Renal cortex interstitium (tissue), 11 donors: ENCODE data around the gene THUMPD3. TPM values are rescaled to one million over a fixed set of nuclear protein-coding genes. Genes with fewer than 3 reads are reported as not detected.

Experiments used
- DNase-seq, 11 donors: peaks; one replicate each; pipeline ENCODE4 v3.0.0-alpha.2; 2013; ENCODE audit warnings: low read depth in 9 of 11, low spot score in 4 of 11; ENCODE audit errors: extremely low read depth in 1 of 11
- polyA plus RNA-seq, 3 donors: library from polyadenylated mRNA; unstranded; fragments of 120-200 nt; gene quantifications; one replicate each; pipeline ENCODE4 v1.2.1, GENCODE V29; 2013; ENCODE audit not compliant: insufficient read length in 3 of 3

The THUMPD3 gene
- polyA plus RNA-seq, 3 donors, result 54.3 to 63.9 (median 59.7) TPM

DNA sequence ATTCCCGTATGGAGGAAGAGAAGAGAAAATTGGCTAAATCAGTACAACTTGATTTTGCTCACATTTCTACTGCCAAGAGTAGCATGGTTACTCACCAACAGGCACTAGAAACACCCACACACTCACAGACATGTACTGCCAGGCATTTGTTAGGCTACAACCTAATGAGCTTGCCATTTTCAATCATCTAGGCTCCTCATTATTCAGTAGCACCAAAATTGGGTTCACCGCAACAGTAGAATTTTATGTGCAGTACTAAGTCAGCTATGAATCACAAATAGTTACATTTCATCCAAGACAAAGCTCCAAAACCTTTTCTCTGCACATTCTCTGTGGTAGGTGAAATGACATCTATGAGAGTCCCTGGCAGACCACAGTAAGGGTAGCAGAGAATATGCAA is 15.0 kb upstream of the THUMPD3 start:
- no peak for DNase-seq

DNA sequence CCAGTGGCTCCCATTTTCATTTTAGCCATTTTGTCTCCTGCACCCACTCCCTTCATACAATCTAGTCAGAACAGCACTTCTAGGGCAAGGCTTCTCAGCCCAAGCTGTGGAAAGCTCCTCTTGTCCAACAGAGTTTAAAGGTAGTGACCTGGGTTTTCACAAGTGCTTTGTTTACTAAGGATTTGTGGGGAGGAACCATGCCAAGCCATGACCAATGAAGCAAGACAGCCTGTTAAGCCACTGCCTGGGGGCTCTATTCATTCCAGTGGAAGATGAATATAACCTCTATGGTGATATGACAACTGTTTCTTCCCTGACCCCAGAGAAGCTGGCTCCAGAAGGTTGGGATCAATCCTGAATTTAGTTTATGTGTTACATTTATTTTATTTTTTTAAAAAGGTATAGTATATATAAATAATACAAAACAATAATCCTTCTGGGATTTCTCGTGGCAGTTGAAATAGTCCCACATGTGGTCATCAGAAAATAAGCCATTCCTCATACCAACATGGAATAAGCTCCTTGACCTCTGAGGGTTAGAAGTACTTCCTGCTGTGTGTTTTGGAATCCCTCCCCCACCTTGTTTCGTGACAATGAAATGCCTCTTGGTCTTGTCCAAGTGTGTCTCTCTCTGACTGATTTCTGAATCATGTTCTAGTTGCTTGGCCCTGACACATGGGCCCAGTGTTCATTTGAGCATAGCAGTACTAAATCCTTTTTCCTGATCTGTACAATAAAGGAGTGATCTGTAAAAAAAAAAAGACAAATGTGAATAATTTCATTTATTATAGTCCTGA is 13.3 kb upstream of the THUMPD3 start:
- DNase-seq, result peak in 1 of 11 donors; percentile 42

DNA sequence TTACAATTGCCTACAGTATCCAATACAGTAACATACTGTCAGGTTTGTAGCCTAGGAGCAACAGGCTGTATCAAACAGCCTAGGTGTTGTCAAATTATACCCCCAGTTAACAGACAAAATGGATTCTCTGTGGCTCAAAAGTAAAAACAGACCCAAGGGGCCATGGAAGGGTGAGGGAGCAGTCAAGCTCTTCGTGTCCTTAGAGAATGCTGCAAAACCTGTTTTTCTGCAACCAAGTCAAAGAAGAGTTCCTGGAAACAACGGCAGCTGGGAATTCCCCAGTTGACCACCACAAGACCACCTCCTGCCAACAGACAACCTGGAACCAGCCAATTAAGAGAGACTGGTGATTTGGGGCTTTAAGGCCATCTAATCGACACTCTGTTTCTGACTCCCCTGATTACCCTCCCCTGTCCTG is 11.1 kb upstream of the THUMPD3 start:
- peak in 6 of 11 donors; percentile 36 to 68 (median 60) for DNase-seq

DNA sequence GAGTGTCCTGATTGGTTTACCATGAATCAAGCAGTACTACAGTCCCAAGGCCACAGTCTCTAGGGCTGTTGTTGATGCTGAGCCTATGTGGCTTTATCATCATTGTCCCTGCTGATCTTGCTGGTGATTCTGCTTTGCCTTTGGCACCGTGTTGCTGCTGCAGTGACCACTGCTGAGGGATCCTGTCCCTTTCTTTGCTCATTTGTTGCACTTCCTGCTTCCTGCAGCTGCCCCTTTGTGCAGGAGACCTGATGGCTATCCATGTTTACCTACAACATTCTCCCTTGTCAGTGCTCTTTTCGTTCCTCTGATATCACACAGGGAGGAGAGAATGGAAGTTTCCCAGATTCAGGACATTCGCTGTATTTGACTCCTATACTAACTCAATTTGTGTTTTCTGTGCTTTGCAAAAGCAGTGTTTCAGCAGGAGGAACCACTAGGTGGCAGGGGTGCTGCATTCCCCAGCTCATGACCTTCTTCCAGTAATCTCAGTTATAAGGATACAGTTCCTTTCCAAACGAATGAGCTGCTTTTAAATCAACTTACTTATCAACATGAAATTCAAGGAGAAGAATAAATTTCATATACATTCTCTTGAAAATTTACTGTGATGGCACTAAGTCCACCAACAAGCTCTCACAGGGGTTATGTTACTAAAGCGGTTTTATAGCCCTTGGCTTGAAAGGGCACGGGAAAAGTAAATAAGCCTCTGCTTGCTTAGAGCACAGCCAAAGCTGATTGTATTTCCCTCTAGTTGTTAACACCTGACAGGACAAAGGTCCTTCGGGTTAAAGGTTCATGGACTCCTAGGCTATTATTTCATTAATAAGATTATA is 9.7 kb upstream of the THUMPD3 start:
- peak in 10 of 11 donors; percentile 53 to 78 (median 66) for DNase-seq

DNA sequence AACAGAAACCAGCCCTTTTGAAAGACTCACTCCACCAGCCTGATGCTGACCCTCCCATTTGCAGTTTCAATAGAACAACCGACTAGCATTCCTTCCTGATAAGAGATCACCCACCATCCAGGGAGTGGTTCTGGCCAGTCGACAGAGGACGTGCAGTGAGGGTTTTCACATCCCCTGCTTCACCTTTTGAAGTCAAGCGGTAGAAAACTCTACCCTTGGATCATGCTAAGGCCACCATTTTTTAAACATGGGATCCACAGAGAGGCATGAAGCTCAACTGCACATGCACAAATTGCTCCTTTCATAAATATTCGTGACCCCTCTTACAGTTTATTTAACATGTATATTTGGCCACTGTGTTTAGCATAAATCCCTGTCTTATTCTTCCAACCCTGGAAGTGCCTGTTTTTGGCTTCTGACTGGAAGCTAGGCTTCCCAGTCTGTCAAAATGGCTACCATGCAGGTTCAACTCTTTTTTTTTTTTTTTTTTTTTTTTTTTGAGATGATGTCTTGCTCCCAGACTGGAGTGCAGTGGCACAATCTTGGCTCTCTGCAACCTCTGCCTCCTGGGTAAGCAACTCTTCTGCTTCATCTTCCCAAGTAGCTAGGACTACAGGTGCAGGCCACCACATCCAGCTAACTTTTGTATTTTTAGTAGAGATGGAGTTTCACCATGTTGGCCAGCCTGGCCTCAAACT is 1.0 kb upstream of the THUMPD3 start:
- no peak for DNase-seq

DNA sequence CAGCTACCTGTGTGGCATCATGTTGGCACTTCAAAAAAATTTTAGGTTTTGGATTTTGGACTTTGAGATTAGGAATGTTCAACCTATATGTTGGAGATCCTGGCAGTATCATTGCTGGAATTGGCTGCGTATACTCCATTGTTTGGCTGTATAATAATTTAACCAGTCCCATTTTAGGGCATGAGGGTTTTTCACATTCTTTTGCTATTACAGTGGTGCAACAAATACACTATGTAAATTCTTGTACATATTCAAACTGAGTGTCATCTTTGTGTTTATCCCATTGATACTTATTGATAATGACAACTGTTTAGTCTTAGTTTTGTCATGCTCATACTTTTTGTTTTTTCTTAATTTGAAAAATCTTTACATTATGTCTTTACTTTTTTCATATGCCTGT is 6.7 kb downstream of the THUMPD3 start:
- no peak for DNase-seq

DNA sequence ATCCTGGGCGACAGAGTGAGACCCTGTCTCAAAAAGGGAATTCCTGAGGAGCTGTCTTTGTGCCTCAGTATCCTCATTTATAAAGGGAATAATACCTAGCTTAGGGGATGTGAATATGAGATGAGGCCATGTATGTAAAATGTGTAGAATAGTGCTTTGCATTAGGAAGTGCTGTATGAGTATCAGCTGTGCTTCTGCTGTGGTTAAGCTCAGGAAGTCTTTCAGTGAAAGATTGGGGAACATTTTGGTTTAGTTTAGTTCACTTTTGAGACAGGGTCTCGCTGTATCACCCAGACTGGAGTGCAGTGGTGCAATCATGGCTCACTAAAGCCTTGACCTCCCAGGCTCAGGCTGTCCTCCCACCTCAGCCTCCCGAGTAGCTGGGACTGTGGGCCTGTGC is 10.6 kb downstream of the THUMPD3 start:
- DNase-seq, result no peak

DNA sequence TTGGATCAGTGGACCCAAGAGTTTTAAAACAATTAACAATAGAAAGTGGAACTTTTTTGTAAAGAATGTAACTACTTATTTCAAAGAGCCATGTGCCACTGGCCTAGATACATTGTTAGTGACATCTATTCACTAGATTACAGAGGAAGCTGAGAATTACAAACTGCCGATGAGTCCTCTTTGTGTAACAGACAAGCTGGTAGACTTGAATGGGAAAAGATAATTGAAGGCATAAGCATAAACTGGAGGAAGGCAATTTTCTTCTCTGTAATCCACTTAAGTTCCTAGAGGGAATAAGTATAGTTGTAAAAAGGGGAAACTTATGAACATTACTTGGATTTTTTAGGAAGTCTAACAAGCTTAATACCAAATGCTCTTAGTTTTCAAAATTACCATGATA is 15.1 kb downstream of the THUMPD3 start:
- DNase-seq, result no peak

DNA sequence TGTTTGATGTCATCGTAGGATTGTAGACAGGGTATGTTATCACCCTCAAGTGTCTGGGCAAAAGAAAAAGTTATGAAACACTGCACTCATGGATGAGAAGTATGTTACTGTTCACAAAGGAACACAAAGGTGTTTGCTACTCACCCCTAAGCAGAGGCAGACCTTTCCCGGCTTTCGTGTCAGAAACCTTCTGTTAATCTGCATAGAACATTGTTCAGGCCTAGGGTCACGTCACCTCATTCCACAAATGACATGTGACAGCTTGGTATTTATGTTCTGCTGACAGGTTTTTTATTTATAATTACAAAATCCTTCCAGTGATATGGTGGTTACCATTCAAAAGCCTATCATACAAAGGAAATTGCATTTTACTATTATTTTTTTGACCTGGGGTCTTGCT is 16.5 kb downstream of the THUMPD3 start:
- DNase-seq, result no peak

DNA sequence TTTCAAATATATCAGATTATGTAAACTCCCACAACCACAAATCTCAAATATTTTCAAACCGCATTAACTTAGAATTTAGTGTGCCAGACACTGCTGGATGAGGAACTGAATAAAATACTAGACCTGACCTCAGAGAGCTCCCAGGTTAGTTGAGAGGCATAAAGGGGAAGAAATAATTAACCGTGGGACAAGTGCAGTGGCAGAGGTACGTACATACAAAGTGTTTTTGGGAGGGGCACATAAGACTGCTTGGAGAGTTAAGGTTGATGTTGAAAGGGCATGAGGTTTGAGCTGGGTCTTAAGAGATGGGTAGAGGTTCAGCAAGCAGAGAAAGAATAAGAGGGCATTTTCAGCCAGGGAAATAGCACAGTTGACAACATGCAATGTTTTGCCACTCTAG is 17.2 kb downstream of the THUMPD3 start:
- no peak for DNase-seq

DNA sequence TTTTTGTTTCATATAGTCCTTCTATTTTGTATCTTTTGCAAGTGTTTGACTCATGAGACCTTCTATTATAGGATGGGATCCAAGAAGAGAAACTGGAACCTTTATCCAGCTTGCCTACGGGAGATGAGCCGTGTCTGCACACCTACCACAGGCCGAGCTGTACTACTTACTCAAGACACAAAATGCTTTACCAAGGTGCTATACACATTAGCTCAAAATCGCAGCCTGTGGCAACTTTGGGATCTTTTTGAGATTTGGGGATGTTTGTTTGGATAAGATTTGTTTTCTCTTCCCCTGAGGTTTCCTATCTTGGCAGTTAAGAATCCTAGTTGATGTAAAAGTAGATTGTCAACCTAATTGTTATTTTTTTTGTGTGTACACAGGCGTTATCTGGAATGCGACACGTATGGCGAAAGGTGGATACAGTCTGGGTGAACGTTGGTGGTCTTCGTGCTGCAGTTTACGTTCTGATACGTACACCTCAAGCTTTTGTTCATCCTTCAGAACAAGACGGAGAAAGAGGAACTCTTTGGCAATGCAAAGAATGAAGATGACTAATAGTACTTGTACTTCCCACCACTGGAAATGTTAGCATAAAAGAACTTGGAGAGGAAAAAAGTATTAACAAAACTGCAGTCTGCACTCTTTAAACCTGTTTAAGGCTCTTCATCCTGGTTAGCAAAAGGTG is 21.4 kb downstream of the THUMPD3 start:
- no peak for DNase-seq

DNA sequence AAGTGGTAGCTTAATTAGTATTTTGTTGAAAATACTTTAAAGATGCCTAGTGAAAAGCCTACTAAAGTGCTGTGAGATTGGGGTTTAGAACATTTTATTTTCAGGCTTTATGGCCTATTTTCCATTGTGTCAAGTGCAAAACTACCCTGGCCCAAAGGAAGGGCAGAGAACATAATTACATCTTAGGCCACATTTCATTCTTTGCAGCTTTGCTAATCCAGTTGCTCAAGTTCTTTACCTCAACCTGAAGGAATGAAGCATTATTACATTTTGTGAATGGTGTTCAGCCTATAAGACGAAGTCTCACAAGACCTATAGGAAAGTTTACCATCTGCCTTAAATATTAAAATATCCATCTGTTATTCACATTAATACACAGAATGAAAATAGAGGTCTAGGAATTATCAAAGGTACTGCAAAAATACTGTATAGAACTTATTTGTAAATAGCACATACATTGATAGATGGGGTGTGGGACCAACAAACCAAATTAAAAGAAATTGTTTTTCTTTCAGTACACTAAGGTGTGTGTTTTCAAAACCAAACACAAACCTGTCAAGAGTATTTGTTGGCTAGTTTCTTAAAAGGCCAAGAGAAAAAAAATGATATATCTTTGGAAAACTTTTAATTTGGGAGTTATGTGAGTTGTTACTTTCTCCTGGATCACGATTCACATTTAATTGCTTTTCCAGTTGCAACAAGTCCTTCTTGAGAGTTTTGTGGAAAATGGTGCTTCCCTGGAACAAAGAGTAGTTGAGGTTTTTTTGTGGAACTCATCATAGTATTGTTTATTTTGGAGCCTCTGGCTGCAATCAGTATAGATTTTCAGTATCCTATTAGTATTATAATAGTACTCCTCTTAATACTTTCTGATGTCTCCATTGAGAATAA is 22.6 kb downstream of the THUMPD3 start:
- no peak for DNase-seq

DNA sequence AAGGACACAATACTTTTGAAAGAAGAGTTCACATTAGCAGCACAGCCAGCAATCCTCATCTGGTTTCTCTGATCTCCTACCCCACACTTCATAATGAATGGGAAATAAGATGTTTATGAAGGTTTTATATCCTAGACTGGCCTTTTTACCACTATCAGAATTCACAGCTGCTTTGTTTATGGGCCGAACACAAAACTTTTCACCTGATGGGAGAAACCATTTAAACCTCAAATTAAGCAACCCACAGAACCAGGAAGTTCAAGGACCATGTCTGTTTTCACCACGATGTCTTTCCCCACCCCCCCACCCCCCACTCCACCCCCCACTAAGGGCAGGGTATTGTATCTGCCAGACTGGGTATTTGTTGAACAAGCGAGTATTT is 23.2 kb downstream of the THUMPD3 start:
- DNase-seq, result no peak

DNA sequence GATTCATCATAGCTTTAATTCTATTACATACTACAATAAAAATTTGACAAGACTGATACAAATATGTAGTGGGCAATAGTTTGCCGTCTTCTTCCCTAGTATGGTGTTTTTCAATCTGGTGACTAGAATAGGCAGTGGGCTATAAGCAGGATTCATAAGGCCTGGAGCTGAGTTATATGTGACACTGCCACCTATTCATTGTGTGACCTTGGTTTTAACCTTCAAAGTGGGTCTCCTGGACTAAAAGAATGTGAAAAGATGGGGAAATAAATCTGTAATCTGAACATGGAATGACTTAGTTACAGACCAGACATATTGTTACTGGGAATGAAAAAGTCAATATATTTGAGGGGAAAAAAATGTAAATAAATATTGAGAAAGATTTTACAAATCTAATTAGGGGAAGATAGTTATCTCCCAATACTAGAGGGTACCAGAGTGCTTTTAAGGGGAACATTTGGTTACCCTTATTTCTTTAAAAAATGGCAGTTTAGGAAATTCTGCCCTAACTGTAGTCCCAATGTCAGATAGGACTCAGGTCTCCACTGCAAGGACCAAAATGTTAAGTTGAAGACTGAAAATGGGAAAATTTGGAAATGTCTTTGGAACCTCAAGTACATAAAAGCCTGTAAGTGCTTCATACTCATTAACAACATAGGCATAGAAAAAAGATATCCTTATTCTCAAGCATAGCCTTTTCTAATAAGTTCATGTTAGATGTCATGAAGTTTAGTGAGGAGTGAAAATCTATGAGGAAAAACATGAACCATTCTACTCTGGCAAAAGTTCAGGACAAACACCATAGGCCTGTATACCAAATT is 23.9 kb downstream of the THUMPD3 start:
- DNase-seq, result no peak

DNA sequence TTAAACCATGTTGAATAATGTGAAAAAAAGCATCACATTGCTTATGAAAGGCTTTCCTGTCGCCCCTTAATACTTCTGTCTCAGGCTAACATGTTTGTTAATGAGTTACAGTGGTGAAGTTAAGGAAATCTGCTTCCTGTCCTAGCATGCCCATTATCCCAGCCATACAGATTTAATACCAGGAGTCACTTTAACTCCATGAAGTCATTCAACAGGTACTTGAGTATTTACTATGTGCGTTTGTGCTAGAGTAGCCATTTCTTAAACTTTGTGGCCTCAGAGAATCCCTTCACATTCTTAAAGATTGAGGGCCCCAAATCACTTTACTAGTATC is 24.4 kb downstream of the THUMPD3 start:
- DNase-seq, result no peak

DNA sequence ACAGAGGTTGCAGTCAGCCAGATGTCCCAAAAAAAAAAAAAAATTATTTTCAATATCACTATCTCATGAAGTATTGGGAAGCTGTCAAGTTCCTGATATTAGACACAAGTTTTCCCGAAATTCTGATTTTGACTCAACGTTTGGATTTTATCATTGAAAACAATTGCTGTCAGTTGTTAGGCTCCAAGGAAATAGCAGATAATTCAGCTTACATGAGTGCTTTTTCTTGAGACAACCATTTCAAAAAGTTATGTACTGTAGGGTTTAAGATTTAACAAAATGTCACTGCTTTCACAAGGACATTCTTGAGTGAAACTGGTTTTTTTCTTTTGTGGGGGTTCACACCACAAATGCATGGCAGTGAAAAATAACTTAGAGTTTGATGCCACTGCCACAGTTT is 25.3 kb downstream of the THUMPD3 start:
- no peak for DNase-seq

DNA sequence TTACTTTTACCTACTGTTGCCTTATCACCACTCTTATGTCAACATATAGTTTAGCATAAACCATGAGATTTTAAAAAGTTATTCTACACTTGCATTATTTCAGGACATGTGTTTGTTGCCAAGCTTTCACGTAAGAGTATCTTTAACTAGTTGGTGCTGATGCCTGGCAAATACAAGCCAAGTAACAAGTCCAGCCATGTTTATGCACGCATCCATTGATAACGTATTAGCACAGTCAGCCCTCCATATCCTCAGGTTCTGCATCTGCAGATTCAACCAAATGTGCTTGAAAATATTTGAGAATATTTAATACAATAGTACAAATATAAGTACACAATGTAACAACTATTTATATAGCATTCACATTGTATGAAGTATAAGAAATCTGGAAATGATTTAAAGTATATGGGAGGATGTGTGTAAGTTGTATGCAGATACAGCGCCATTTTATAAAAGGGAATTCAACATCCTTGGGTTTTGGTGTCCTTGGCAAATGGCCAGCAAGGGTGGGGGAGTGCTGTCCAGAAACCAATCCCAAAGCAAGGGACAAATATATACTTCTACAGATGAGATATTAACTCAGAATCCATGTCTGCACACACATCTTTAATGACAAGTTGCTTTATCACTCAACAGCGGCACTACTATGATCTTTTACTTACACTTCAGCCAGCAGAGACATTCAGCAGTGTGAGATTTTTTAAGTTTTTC is 25.9 kb downstream of the THUMPD3 start:
- DNase-seq, result no peak
